HTR-8/SVneo (cell line): ENCODE results near the gene MC5R.

Experiments used
- DNase-seq: peaks from one replicate; pipeline ENCODE4 v3.0.0; 2011; ENCODE audit warnings: low spot score, mixed read lengths; ENCODE audit not compliant: insufficient read length
- FAIRE-seq: peaks from 2 replicates; lab custom pipeline; 2011; peaks lifted over from hg19 to GRCh38; lab: Jason Lieb, UNC

The MC5R gene

GRCh38 chr18:13823707-13824395 is at the start of gene MC5R:
Gene MC5R, plus strand, starts transcription at chr18:13824149. Its CDS starts 1,617 bp downstream, at chr18:13825766.
- DNase-seq: peak; percentile 56
- peak; percentile 48 for FAIRE-seq

- FAIRE-seq: no peak
- no peak for DNase-seq
These were observed 48.9 kb upstream of the MC5R start for GRCh38 chr18:13775058-13775457.

- DNase-seq: no peak
- no peak for FAIRE-seq
These were observed 32.8 kb upstream of the MC5R start for GRCh38 chr18:13791181-13791580.

GRCh38 chr18:13793819-13794218 is 30.1 kb upstream of the MC5R start:
- FAIRE-seq: no peak
- no peak for DNase-seq

GRCh38 chr18:13796515-13796914 is 27.4 kb upstream of the MC5R start:
- FAIRE-seq (no peak), DNase-seq (no peak)

- FAIRE-seq: no peak
- DNase-seq: peak; percentile 48
These were observed 26.8 kb upstream of the MC5R start for GRCh38 chr18:13797157-13797611.

GRCh38 chr18:13799396-13799795 is 24.6 kb upstream of the MC5R start:
- FAIRE-seq (no peak), DNase-seq (no peak)

GRCh38 chr18:13800505-13801259 is 23.3 kb upstream of the MC5R start:
- peak; percentile 57 for DNase-seq
- no peak for FAIRE-seq

GRCh38 chr18:13801260-13801601 is 22.7 kb upstream of the MC5R start:
- FAIRE-seq (no peak), DNase-seq (no peak)

GRCh38 chr18:13804305-13804704 is 19.6 kb upstream of the MC5R start:
- FAIRE-seq (no peak), DNase-seq (no peak)

- DNase-seq (no peak), FAIRE-seq (no peak)
These were observed 15.5 kb upstream of the MC5R start for GRCh38 chr18:13808294-13809042.

GRCh38 chr18:13809043-13809430 is 14.9 kb upstream of the MC5R start:
- FAIRE-seq (no peak), DNase-seq (no peak)

GRCh38 chr18:13809531-13810255 is 14.3 kb upstream of the MC5R start:
- FAIRE-seq: no peak
- DNase-seq: no peak

GRCh38 chr18:13810950-13811485 is 12.9 kb upstream of the MC5R start:
- DNase-seq: no peak
- FAIRE-seq: no peak

- peak; percentile 28 for DNase-seq
- no peak for FAIRE-seq
These were observed 12.0 kb upstream of the MC5R start for GRCh38 chr18:13811993-13812392.

- FAIRE-seq (no peak), DNase-seq (peak; percentile 78)
These were observed 10.6 kb upstream of the MC5R start for GRCh38 chr18:13813271-13813849.

GRCh38 chr18:13826209-13826608 is 2.3 kb downstream of the MC5R start:
- no peak for FAIRE-seq
- no peak for DNase-seq

- FAIRE-seq: no peak
- no peak for DNase-seq
These were observed 8.0 kb downstream of the MC5R start for GRCh38 chr18:13831864-13832508.

GRCh38 chr18:13834496-13835015 is 10.6 kb downstream of the MC5R start:
- FAIRE-seq: no peak
- DNase-seq: no peak
